ENCODE data around the gene ZNF724. TPM values are rescaled to one million over a fixed set of nuclear protein-coding genes. Genes with fewer than 3 reads are reported as not detected.

ZNF724 gene
- total and polyA plus RNA-seq, 8 donors = 0.15 to 10.7 (median 2.5) TPM; not detected in 2

- Histone ChIP-seq H3K36me3 (peaks cover 4 to 36% (median 18%) of the 10 kb centered on the region in 4 donors), H3K27ac (peak overlapping the region; percentile 89 to 95 (median 89)), H3K4me3 (peak overlapping the region; percentile 75 to 98 (median 90)), H3K4me1 (peaks cover 0 to 25% (median 15%) of the 10 kb centered on the region in 4 donors), H3K27me3 (no peaks in the 10 kb centered on the region), H3K9me3 (no peaks in the 10 kb centered on the region)
- intact Hi-C loops (cut with DNase I; ENCODE audit: low total_unique reads) = loop anchor here (10.0 kb wide), 1 partner anchor 121 kb away; the partner anchor contains the start of gene ZNF91
- peak; percentile 93 to 97 for DNase-seq
- 0 to 1% (median 0%) methylated on average over 26 to 50 of the region's 50 CpGs for WGBS, 5 donors
- peak; percentile 62 to 87 (median 76) for TF ChIP-seq POLR2AphosphoS5 (IDR thresholded peaks at IDR 0.05)
- TF ChIP-seq EP300 (IDR thresholded peaks at IDR 0.05) = no peak
- no peak for TF ChIP-seq CTCF (IDR thresholded peaks at IDR 0.05)
- TF ChIP-seq POLR2A (IDR thresholded peaks at IDR 0.05) = peak in 2 of 4 donors; percentile 20 to 45
Measured at GRCh38 chr19:23273590-23274412, 23.6 kb upstream of the ZNF724 start.

- peak overlapping the region; percentile 75 to 98 (median 90) for H3K4me3 ChIP-seq
- no peaks in the 10 kb centered on the region for H3K9me3 ChIP-seq
- no peaks in the 10 kb centered on the region for H3K27me3 ChIP-seq
- peaks cover 0 to 25% (median 15%) of the 10 kb centered on the region in 4 donors for H3K4me1 ChIP-seq
- TF ChIP-seq EP300 (IDR thresholded peaks at IDR 0.05) (no peak), CTCF (IDR thresholded peaks at IDR 0.05) (no peak), POLR2A (IDR thresholded peaks at IDR 0.05) (no peak), POLR2AphosphoS5 (IDR thresholded peaks at IDR 0.05) (no peak)
- H3K36me3 ChIP-seq = peaks cover 4 to 42% (median 25%) of the 10 kb centered on the region in 4 donors
- peak overlapping the region; percentile 89 to 95 (median 89) for H3K27ac ChIP-seq
- WGBS, 5 donors = 0 to 2% (median 1%) methylated on average over 10 of the region's 10 CpGs
- intact Hi-C loops (cut with DNase I; ENCODE audit: low total_unique reads) = loop anchor here (10.0 kb wide), 1 partner anchor 122 kb away; the partner anchor contains the start of gene ZNF91
- peak in 1 of 2 donors; percentile 73 for DNase-seq
Measured at GRCh38 chr19:23273022-23273589, 22.9 kb upstream of the ZNF724 start.

GRCh38 chr19:23263870-23264590 lies 13.8 kb upstream of the ZNF724 start:
- Histone ChIP-seq H3K9me3 (no peaks in the 10 kb centered on the region), H3K27ac (no peak overlapping the region), H3K27me3 (no peaks in the 10 kb centered on the region), H3K4me1 (no peaks in the 10 kb centered on the region), H3K36me3 (peaks cover 5 to 88% (median 72%) of the 10 kb centered on the region in 4 donors), H3K4me3 (no peak overlapping the region)
- no peak for TF ChIP-seq POLR2A (IDR thresholded peaks at IDR 0.05)
- no peak for TF ChIP-seq EP300 (IDR thresholded peaks at IDR 0.05)
- no peak for TF ChIP-seq CTCF (IDR thresholded peaks at IDR 0.05)
- TF ChIP-seq POLR2AphosphoS5 (IDR thresholded peaks at IDR 0.05) = no peak
- WGBS, 5 donors = 91 to 100% (median 93%) methylated on average over 2 of the region's 2 CpGs
- intact Hi-C loops (cut with DNase I; ENCODE audit: low total_unique reads) = no loop called here
- no peak for DNase-seq

- Histone ChIP-seq H3K9me3 (no peaks in the 10 kb centered on the region), H3K4me3 (no peak overlapping the region), H3K27me3 (no peaks in the 10 kb centered on the region), H3K36me3 (peaks cover 5 to 88% (median 72%) of the 10 kb centered on the region in 4 donors), H3K27ac (no peak overlapping the region), H3K4me1 (no peaks in the 10 kb centered on the region)
- TF ChIP-seq POLR2AphosphoS5 (IDR thresholded peaks at IDR 0.05) (no peak), EP300 (IDR thresholded peaks at IDR 0.05) (no peak), POLR2A (IDR thresholded peaks at IDR 0.05) (no peak), CTCF (IDR thresholded peaks at IDR 0.05) (no peak)
- WGBS, 5 donors = 47 to 76% (median 69%) methylated on average over 2 of the region's 2 CpGs
- DNase-seq = no peak
- intact Hi-C loops (cut with DNase I; ENCODE audit: low total_unique reads) = no loop called here
Measured at GRCh38 chr19:23263396-23263795, 13.2 kb upstream of the ZNF724 start.

All from stomach (tissue), 9 donors.